Gastrocnemius medialis (tissue), 4 donors: ENCODE data around the gene SPATA16. TPM values are rescaled to one million over a fixed set of nuclear protein-coding genes. Genes with fewer than 3 reads are reported as not detected.

Experiments used
- ATAC-seq, 2 donors: fragments of 150-250 bp; one replicate each; pipeline ENCODE4 v1.9.1; 2016
- DNase-seq, 2 donors: peaks; one replicate each; pipeline ENCODE4 v3.0.0-alpha.2; 2019
- H3K27ac ChIP-seq, 4 donors: fragments of 200-600 bp; sonication (generic); 1 replicate in 1 of 4; 2 replicates in 3 of 4; pipeline ENCODE4 v1.5.1; 2016 to 2018; ENCODE audit warnings: mild to moderate bottlenecking in 2 of 4, moderate library complexity in 1 of 4
- H3K27me3 ChIP-seq, 3 donors: fragments of 200-600 bp; sonication (generic) in 2 of 3; 1 replicate in 1 of 3; 2 replicates in 2 of 3; pipeline versions ENCODE4 v1.5.1 to v1.6.0; 2016 to 2019; ENCODE audit warnings: mild to moderate bottlenecking in 1 of 3, moderate library complexity in 1 of 3
- H3K36me3 ChIP-seq, 2 donors: fragments of 200-600 bp; sonication (generic) in 1 of 2; one replicate each; pipeline ENCODE4 v1.5.1; 2017 to 2018
- H3K4me1 ChIP-seq, 2 donors: fragments of 200-600 bp; sonication (generic) in 1 of 2; one replicate each; pipeline ENCODE4 v1.5.1; 2016 to 2017; ENCODE audit warnings: mild to moderate bottlenecking in 2 of 2
- H3K4me3 ChIP-seq, 4 donors: fragments of 200-600 bp; sonication (generic) in 3 of 4; 1 replicate in 1 of 4; 2 replicates in 3 of 4; pipeline ENCODE4 v1.5.1; 2016 to 2019; ENCODE audit warnings: mild to moderate bottlenecking in 2 of 4
- H3K9me3 ChIP-seq, 3 donors: fragments of 200-600 bp; sonication (generic) in 2 of 3; 1 replicate in 1 of 3; 2 replicates in 2 of 3; pipeline ENCODE4 v1.5.1; 2016 to 2019
- CTCF ChIP-seq, 5 experiments: fragments of 450-650 bp in 3 of 5; fragments of 200-600 bp in 2 of 5; sonication (generic) in 2 of 5; IDR thresholded peaks in 4 of 5; conservative IDR thresholded peaks in 1 of 5; 1 replicate in 4 of 5; 2 replicates in 1 of 5; pipeline ENCODE4 v1.5.1; 2016 to 2019; ENCODE audit warnings: antibody characterized with exemption in 5 of 5, mild to moderate bottlenecking in 3 of 5, moderate library complexity in 3 of 5
- POLR2A ChIP-seq, 2 donors: fragments of 450-650 bp; IDR thresholded peaks; one replicate each; pipeline ENCODE4 v1.6.1; 2017; ENCODE audit warnings: antibody characterized with exemption in 2 of 2, mild to moderate bottlenecking in 2 of 2, moderate library complexity in 2 of 2
- in situ Hi-C, 4 donors: fragments of 200-750 bp; cut with MboI; loops; one replicate each; pipeline versions ENCODE4 v1.15.0 to v1.8.0; 2017; ENCODE audit warnings: low sequenced_read_pairs in 4 of 4
- intact Hi-C: fragments of 100-400 bp; cut with DNase I; formaldehyde crosslinking; loops from one replicate; pipeline ENCODE4 v1.15.1; 2023; ENCODE audit warnings: low total_unique reads
- total RNA-seq, 4 donors: library from RNA; depleted of rRNA; stranded (reverse); fragments of >200 nt; gene quantifications; one replicate each; pipeline versions ENCODE4 v1.1.0 to v1.2.3, GENCODE V29; 2016

Gene SPATA16
- total RNA-seq, 4 donors from 2014 or later, result not detected

GRCh38 chr3:172913911-172914655 is 227.0 kb downstream of the SPATA16 start:
- no peak for DNase-seq
- no peak for TF ChIP-seq POLR2A (IDR thresholded peaks at IDR 0.05)
- no peak for TF ChIP-seq CTCF (IDR thresholded peaks at IDR 0.05 in 4 of 5, conservative IDR thresholded peaks at IDR 0.05 in 1 of 5)
- H3K27me3 ChIP-seq, result no peaks in the 10 kb centered on the region
- no peak for ATAC-seq
- intact Hi-C loops, result no loop called here
- in situ Hi-C loops, result no loop called here
- no peaks in the 10 kb centered on the region for H3K36me3 ChIP-seq
- H3K9me3 ChIP-seq, result no peaks in the 10 kb centered on the region
- H3K27ac ChIP-seq, result no peak overlapping the region
- no peak overlapping the region for H3K4me3 ChIP-seq
- peaks cover 0 to 6% of the 10 kb centered on the region in 2 donors for H3K4me1 ChIP-seq

DNA sequence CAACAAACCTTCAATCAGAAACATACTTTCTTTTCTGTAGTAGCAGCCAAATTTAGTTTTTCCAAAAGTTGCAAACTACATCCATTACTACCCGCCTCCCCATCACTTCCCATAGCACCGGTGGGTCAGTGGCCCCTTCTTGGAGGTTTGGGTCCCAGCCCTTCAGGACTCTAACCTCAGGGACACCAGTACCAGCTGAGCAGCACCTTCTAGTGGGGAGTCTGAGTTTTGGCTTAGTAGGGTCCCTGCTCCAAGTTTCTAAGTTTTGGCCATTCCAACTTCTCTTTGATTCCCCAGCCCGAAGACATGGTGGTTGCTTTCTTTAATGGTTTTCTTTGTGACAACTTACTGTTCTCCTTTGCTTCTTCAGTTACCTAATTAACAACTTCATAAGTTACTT is 229.9 kb downstream of the SPATA16 start:
- Histone ChIP-seq H3K27me3 (no peaks in the 10 kb centered on the region), H3K36me3 (no peaks in the 10 kb centered on the region), H3K27ac (no peak overlapping the region), H3K4me3 (no peak overlapping the region), H3K9me3 (no peaks in the 10 kb centered on the region), H3K4me1 (no peaks in the 10 kb centered on the region)
- DNase-seq (no peak), ATAC-seq (no peak)
- intact Hi-C loops (no loop called here), in situ Hi-C loops (no loop called here)
- TF ChIP-seq CTCF (IDR thresholded peaks at IDR 0.05 in 4 of 5, conservative IDR thresholded peaks at IDR 0.05 in 1 of 5) (no peak), POLR2A (IDR thresholded peaks at IDR 0.05) (no peak)

DNA sequence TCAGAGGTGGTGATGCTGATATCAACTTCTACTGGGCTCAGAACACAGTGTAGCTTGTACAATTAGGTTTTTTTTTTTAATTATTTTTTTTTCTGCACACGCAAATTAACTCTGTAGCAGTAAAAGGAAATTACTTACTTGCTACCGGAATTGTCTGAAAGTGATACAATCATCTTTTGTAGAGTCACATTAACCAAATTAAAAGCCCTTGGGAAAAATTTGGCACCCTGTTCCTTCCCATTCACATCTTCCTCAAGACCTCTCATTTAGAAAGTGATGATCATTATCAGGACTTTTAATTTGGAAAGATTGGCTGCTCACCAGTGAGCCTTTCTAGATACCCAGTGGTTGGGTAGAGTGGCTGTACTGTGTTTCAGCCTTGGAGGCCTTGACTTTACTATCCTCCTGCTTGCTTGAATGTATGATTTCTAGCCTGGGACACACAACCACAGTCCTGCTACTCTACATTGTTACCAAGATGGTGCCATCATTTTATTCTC is 232.2 kb downstream of the SPATA16 start:
- ATAC-seq, result no peak
- in situ Hi-C loops, result no loop called here
- no peaks in the 10 kb centered on the region for H3K27me3 ChIP-seq
- TF ChIP-seq POLR2A (IDR thresholded peaks at IDR 0.05), result no peak
- no peaks in the 10 kb centered on the region for H3K9me3 ChIP-seq
- intact Hi-C loops, result no loop called here
- H3K4me3 ChIP-seq, result no peak overlapping the region
- no peak for DNase-seq
- no peak overlapping the region for H3K27ac ChIP-seq
- no peaks in the 10 kb centered on the region for H3K4me1 ChIP-seq
- H3K36me3 ChIP-seq, result no peaks in the 10 kb centered on the region

DNA sequence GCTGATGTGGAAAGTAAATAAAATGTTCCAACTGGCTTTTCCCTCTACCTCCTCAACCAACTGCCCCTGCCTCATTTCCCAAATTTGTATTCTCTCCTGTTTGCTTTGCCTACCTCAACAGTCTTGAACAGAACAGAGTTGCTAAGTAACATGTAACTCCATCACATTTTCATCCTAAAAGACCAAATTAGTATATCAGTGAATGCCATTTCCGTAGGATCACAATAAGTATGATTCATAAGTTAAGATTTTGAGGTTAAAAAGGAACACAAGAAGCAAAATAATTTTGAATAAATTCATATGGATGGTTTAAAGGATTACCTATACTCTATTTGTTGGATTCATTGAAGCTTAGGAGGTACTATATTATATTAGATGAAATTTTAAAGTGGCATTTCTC is 235.6 kb downstream of the SPATA16 start:
- no peaks in the 10 kb centered on the region for H3K36me3 ChIP-seq
- H3K27me3 ChIP-seq, result no peaks in the 10 kb centered on the region
- TF ChIP-seq POLR2A (IDR thresholded peaks at IDR 0.05) (no peak), CTCF (IDR thresholded peaks at IDR 0.05 in 4 of 5, conservative IDR thresholded peaks at IDR 0.05 in 1 of 5) (no peak)
- no peak overlapping the region for H3K4me3 ChIP-seq
- no peaks in the 10 kb centered on the region for H3K4me1 ChIP-seq
- H3K9me3 ChIP-seq, result no peaks in the 10 kb centered on the region
- DNase-seq (no peak), ATAC-seq (no peak)
- in situ Hi-C loops (no loop called here), intact Hi-C loops (no loop called here)
- H3K27ac ChIP-seq, result no peak overlapping the region

DNA sequence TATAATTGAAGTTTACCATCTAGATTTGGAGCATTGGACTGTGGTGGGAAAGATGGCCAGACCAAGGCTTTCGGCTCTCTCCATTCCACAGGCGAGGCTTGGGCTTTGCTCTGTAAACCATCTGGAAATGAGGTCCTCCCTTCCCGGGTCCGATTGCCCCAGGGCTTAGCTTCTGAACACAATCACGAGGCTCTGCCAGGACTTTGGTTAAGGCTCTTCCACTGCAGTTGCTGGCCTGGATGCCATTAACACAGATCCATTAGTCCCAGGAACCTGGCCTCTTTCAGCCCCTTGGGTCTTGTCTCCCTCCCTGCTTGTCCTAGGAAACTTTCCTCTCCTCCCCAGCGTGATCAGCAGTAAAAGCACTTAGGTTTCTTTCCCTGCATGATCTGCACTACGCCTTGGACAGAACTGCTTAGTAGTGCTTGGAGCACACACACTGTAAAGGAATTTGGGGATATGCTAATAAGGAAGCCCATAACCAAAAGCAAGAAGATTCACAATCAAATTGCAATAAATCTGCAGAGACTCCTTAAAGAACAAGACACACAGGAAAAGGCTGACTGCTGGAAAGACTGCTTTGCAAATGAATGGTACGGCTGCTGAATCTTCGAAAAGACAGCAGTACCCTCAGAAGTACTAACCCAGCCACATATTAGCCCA is 236.2 kb downstream of the SPATA16 start:
- Histone ChIP-seq H3K4me3 (no peak overlapping the region), H3K27me3 (no peaks in the 10 kb centered on the region), H3K4me1 (no peaks in the 10 kb centered on the region), H3K27ac (no peak overlapping the region), H3K9me3 (no peaks in the 10 kb centered on the region), H3K36me3 (no peaks in the 10 kb centered on the region)
- TF ChIP-seq CTCF (IDR thresholded peaks at IDR 0.05 in 4 of 5, conservative IDR thresholded peaks at IDR 0.05 in 1 of 5), result no peak
- no peak for TF ChIP-seq POLR2A (IDR thresholded peaks at IDR 0.05)
- ATAC-seq, result no peak
- no peak for DNase-seq
- intact Hi-C loops (no loop called here), in situ Hi-C loops (no loop called here)
